Upper lobe of right lung (tissue), 1 donor: Measurements from ENCODE around the gene KCNJ6. TPM values are rescaled to one million over a fixed set of nuclear protein-coding genes. Genes with fewer than 3 reads are reported as not detected.

Experiments used
- ATAC-seq: fragments of 200-7000 bp; cut with Tn5 transposase; one replicate; pipeline ENCODE4 v1.9.1; 2020; ENCODE audit warnings: mild to moderate bottlenecking, moderate library complexity
- DNase-seq: peaks from one replicate; pipeline ENCODE4 v3.0.0-alpha.2; 2020
- H3K27ac ChIP-seq: fragments of 200-600 bp; one replicate; pipeline ENCODE4 v1.8.0; 2022
- H3K27me3 ChIP-seq: fragments of 200-600 bp; one replicate; pipeline ENCODE4 v1.8.0; 2022; ENCODE audit warnings: mild to moderate bottlenecking
- H3K36me3 ChIP-seq: fragments of 200-600 bp; one replicate; pipeline ENCODE4 v1.8.0; 2022
- H3K4me1 ChIP-seq: fragments of 200-600 bp; one replicate; pipeline ENCODE4 v1.8.0; 2022
- H3K4me3 ChIP-seq: fragments of 200-600 bp; one replicate; pipeline ENCODE4 v1.8.0; 2022; ENCODE audit warnings: mild to moderate bottlenecking
- H3K9me3 ChIP-seq: fragments of 200-600 bp; one replicate; pipeline ENCODE4 v1.8.0; 2022
- intact Hi-C: fragments of 100-400 bp; cut with DNase I; formaldehyde crosslinking; loops from one replicate; pipeline ENCODE4 v1.11.0; 2022
- total RNA-seq: library from RNA; stranded (reverse); fragmentation: NEBNext Ultra II Directional; extraction: Animal tissue kit (Norgen Biotek cat#: 25700); gene quantifications from one replicate; pipeline ENCODE4 v1.2.1, GENCODE V29; 2021
- TF ChIP-seq, protein P1 (sequence below): fragments of 200-600 bp; IDR thresholded peaks from one replicate; pipeline ENCODE4 v1.8.0; 2022; ENCODE audit warnings: antibody characterized with exemption
- donor health status: DM: no; HTN: yes; CAD: no; lungs with severe emphysema.

The KCNJ6 gene
- total RNA-seq, 1 donor from 2014 or later: 0.06 TPM

DNA sequence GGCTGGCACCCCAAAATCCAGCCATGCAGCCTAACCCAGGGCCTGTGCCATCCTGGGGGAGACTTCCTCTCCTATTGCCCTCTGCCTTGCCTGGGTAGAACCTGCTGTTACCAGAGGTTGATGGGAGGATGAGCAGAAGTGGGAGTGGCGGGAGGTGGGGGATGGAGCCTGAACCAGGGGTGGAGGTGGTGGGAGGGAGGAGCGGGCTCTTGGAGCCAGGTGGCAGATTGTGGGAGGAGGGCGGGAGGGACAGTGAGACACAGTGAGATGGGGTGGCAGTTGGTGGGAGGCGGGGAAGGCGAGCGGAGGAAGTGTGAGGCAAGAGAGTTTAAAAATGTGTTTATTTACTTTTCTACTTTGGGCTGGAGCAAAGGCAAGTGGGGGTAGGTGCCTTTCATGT is 87.3 kb downstream of the KCNJ6 start:
- H3K9me3 ChIP-seq: no peaks in the 10 kb centered on the region
- peak; percentile 16 for ATAC-seq
- H3K4me1 ChIP-seq: no peaks in the 10 kb centered on the region
- no peak overlapping the region for H3K4me3 ChIP-seq
- intact Hi-C loops: no loop called here
- no peaks in the 10 kb centered on the region for H3K27me3 ChIP-seq
- TF ChIP-seq, protein P1, sequence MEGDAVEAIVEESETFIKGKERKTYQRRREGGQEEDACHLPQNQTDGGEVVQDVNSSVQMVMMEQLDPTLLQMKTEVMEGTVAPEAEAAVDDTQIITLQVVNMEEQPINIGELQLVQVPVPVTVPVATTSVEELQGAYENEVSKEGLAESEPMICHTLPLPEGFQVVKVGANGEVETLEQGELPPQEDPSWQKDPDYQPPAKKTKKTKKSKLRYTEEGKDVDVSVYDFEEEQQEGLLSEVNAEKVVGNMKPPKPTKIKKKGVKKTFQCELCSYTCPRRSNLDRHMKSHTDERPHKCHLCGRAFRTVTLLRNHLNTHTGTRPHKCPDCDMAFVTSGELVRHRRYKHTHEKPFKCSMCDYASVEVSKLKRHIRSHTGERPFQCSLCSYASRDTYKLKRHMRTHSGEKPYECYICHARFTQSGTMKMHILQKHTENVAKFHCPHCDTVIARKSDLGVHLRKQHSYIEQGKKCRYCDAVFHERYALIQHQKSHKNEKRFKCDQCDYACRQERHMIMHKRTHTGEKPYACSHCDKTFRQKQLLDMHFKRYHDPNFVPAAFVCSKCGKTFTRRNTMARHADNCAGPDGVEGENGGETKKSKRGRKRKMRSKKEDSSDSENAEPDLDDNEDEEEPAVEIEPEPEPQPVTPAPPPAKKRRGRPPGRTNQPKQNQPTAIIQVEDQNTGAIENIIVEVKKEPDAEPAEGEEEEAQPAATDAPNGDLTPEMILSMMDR: no peak
- no peak overlapping the region for H3K27ac ChIP-seq
- no peaks in the 10 kb centered on the region for H3K36me3 ChIP-seq
- DNase-seq: no peak

DNA sequence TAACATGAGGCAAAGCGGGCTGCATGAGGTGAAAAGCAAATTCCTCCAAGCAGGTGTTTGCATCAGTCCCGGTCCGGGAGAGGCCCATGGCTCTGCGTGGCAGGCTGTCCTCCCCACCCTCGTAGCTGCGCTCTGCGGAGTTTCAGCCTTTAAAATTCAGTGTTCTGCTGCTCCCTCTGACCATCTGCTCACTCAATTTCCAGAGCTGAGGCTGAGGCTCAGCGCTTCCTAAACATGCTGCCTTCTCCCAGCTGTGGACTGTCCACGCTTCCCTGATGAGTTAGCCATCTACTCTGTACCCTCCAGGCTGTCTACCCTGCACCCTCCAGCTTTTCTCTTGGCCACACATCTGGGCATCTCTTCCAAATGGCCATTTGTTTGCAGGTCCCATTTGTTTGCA is 87.7 kb downstream of the KCNJ6 start:
- Histone ChIP-seq H3K9me3 (no peaks in the 10 kb centered on the region), H3K27me3 (no peaks in the 10 kb centered on the region), H3K4me3 (no peak overlapping the region), H3K36me3 (no peaks in the 10 kb centered on the region), H3K27ac (no peak overlapping the region), H3K4me1 (no peaks in the 10 kb centered on the region)
- intact Hi-C loops: no loop called here
- DNase-seq: no peak
- TF ChIP-seq, protein P1: no peak
- no peak for ATAC-seq

DNA sequence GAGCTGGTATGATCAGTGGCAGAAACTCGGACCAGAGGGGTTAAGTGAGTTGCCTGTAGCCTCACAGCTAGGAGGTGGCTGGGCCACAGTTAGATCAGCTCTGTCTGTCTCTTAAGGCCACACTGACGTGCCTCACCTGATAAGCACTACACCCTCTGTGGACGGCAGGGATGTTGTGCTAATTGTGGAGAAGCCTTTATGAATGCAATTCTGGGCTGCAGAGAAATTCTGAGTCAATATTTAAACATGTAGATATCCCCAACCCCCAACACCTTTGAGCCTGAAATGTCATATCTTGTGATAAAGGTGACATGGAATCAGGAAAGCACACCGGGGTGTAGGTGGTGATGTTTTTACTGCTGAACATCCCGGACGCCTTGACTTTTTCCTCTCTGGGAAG is 88.3 kb downstream of the KCNJ6 start:
- no peaks in the 10 kb centered on the region for H3K9me3 ChIP-seq
- H3K36me3 ChIP-seq: no peaks in the 10 kb centered on the region
- intact Hi-C loops: no loop called here
- DNase-seq: no peak
- H3K4me1 ChIP-seq: no peaks in the 10 kb centered on the region
- TF ChIP-seq, protein P1: no peak
- H3K27me3 ChIP-seq: no peaks in the 10 kb centered on the region
- no peak for ATAC-seq
- H3K27ac ChIP-seq: no peak overlapping the region
- H3K4me3 ChIP-seq: no peak overlapping the region

DNA sequence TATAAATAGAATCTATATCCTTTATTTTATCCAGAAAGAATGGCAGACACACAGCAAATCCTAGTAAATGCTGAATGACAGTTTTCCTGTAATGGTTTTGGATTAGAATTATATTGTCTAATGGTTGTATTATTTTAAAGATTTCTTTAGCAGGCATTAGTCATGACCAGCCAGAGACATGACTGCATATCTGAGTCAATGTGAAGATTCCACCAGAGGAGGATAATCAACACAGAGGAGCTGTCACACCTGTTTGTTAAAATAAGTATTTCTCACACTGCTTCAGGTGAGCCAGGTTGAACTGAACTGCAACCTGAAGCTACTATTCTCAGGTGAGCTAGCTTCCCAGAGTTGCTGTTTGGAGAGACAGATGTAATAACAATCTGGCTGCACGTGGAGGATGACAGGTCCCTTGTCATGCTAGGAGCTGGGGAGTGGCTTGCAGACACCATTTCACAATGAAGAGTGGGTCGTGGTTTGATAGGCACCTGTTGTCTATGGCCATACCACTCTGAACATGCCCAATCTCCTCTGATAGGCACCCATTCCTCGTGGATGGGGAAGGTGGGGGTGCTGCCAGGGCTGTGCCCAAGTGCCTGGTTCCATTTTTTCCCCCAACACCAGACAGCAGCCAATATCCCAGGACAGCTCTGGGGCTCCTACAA is 94.3 kb downstream of the KCNJ6 start:
- DNase-seq (no peak), ATAC-seq (no peak)
- H3K4me1 ChIP-seq: no peaks in the 10 kb centered on the region
- H3K9me3 ChIP-seq: no peaks in the 10 kb centered on the region
- H3K27ac ChIP-seq: no peak overlapping the region
- TF ChIP-seq, protein P1: no peak
- no peaks in the 10 kb centered on the region for H3K27me3 ChIP-seq
- intact Hi-C loops: no loop called here
- no peak overlapping the region for H3K4me3 ChIP-seq
- no peaks in the 10 kb centered on the region for H3K36me3 ChIP-seq

- TF ChIP-seq, protein P1: no peak
- ATAC-seq: no peak
- Histone ChIP-seq H3K4me1 (no peaks in the 10 kb centered on the region), H3K36me3 (no peaks in the 10 kb centered on the region), H3K27ac (no peak overlapping the region), H3K9me3 (no peaks in the 10 kb centered on the region), H3K27me3 (no peaks in the 10 kb centered on the region), H3K4me3 (no peak overlapping the region)
- no peak for DNase-seq
- intact Hi-C loops: no loop called here
Measured at GRCh38 chr21:37821092-37821491, 95.2 kb downstream of the KCNJ6 start.

GRCh38 chr21:37819372-37819771 is 96.9 kb downstream of the KCNJ6 start:
- DNase-seq (no peak), ATAC-seq (no peak)
- Histone ChIP-seq H3K9me3 (no peaks in the 10 kb centered on the region), H3K4me1 (no peaks in the 10 kb centered on the region), H3K36me3 (no peaks in the 10 kb centered on the region), H3K27me3 (no peaks in the 10 kb centered on the region), H3K4me3 (no peak overlapping the region), H3K27ac (no peak overlapping the region)
- TF ChIP-seq, protein P1: no peak
- intact Hi-C loops: no loop called here
